ENCODE measurements around the gene ACKR2. TPM values are rescaled to one million over a fixed set of nuclear protein-coding genes. Genes with fewer than 3 reads are reported as not detected.

ACKR2 gene
- total RNA-seq, 1 donor from 2014 or later: 1.1 TPM

- peak; percentile 67 for ATAC-seq
Observed at GRCh38 chr3:42830437-42831320, 21.4 kb downstream of the ACKR2 start.

GRCh38 chr3:42831321-42831713 is 22.1 kb downstream of the ACKR2 start:
- ATAC-seq: peak; percentile 38

- ATAC-seq: no peak
Observed at GRCh38 chr3:42836150-42837123, 27.2 kb downstream of the ACKR2 start.

GRCh38 chr3:42838571-42838970 is 29.3 kb downstream of the ACKR2 start:
- ATAC-seq: no peak

- ATAC-seq: peak; percentile 92
Observed at GRCh38 chr3:42839616-42840015, 30.4 kb downstream of the ACKR2 start.

- no peak for ATAC-seq
Observed at GRCh38 chr3:42841332-42841731, 32.1 kb downstream of the ACKR2 start.

GRCh38 chr3:42843713-42844411 is 34.6 kb downstream of the ACKR2 start:
- no peak for ATAC-seq

GRCh38 chr3:42844412-42844713 is 35.1 kb downstream of the ACKR2 start:
- ATAC-seq: no peak

GRCh38 chr3:42844815-42845214 is 35.6 kb downstream of the ACKR2 start:
- ATAC-seq: no peak

GRCh38 chr3:42846685-42847522 is 37.7 kb downstream of the ACKR2 start:
- peak; percentile 28 for ATAC-seq

GRCh38 chr3:42847731-42848130 is 38.5 kb downstream of the ACKR2 start:
- ATAC-seq: peak; percentile 53

- peak; percentile 55 for ATAC-seq
Observed at GRCh38 chr3:42849017-42849416, 39.8 kb downstream of the ACKR2 start.

GRCh38 chr3:42850263-42850662 is 41.0 kb downstream of the ACKR2 start:
- ATAC-seq: no peak

GRCh38 chr3:42851228-42851834 is 42.1 kb downstream of the ACKR2 start:
- no peak for ATAC-seq

- ATAC-seq: no peak
Observed at GRCh38 chr3:42852441-42852840, 43.2 kb downstream of the ACKR2 start.

GRCh38 chr3:42853056-42853455 is 43.8 kb downstream of the ACKR2 start:
- ATAC-seq: no peak

GRCh38 chr3:42853739-42854302 is 44.6 kb downstream of the ACKR2 start:
- ATAC-seq: no peak

GRCh38 chr3:42855219-42855546 is 45.9 kb downstream of the ACKR2 start:
- no peak for ATAC-seq

- no peak for ATAC-seq
Observed at GRCh38 chr3:42855547-42856380, 46.5 kb downstream of the ACKR2 start.

GRCh38 chr3:42856544-42856943 is 47.3 kb downstream of the ACKR2 start:
- no peak for ATAC-seq

Measured in esophagus mucosa (tissue), 1 donor.